B cell (primary cell): ENCODE data around the gene PTPRM.

Source experiments
- CTCF ChIP-seq: fragments of 200-600 bp; IDR thresholded peaks from one replicate; pipeline ENCODE4 v1.8.0; 2022; ENCODE audit warnings: antibody characterized with exemption, mild to moderate bottlenecking
- EZH2 ChIP-seq: IDR thresholded peaks from 2 replicates; pipeline ENCODE4 v1.6.1; 2012; ENCODE audit warnings: borderline replicate concordance, low read depth, mild to moderate bottlenecking, moderate library complexity, low read length; ENCODE audit not compliant: insufficient read depth, poor library complexity, severe bottlenecking

- no peak for TF ChIP-seq CTCF
- no peak for TF ChIP-seq EZH2
Observed at GRCh38 chr18:8439055-8439454, 871.9 kb downstream of the PTPRM start.
